Uterus (tissue), 4 donors: ENCODE data around the gene FMOD. TPM values are rescaled to one million over a fixed set of nuclear protein-coding genes. Genes with fewer than 3 reads are reported as not detected.

Experiments
- DNase-seq, 2 donors: peaks; one replicate each; pipeline ENCODE4 v3.0.0-alpha.2; 2019 to 2020
- H3K27ac ChIP-seq, 2 donors: fragments of 200-600 bp; sonication (generic); 1 replicate in 1 of 2; 2 replicates in 1 of 2; pipeline ENCODE4 v1.5.1; 2016 to 2018
- H3K27me3 ChIP-seq, 2 donors: fragments of 200-600 bp; sonication (generic); one replicate each; pipeline ENCODE4 v1.5.1; 2018 to 2019; ENCODE audit warnings: control low read depth in 1 of 2
- H3K36me3 ChIP-seq, 2 donors: fragments of 200-600 bp; sonication (generic); one replicate each; pipeline ENCODE4 v1.5.1; 2019; ENCODE audit warnings: control low read depth in 1 of 2
- H3K4me1 ChIP-seq, 2 donors: fragments of 200-600 bp; sonication (generic); one replicate each; pipeline ENCODE4 v1.5.1; 2018 to 2019; ENCODE audit warnings: control low read depth in 1 of 2
- H3K4me3 ChIP-seq, 2 donors: fragments of 200-600 bp; sonication (generic); 1 replicate in 1 of 2; 2 replicates in 1 of 2; pipeline ENCODE4 v1.5.1; 2018 to 2019; ENCODE audit warnings: mild to moderate bottlenecking in 1 of 2
- H3K9me3 ChIP-seq, 2 donors: fragments of 200-600 bp; sonication (generic); one replicate each; pipeline ENCODE4 v1.5.1; 2019; ENCODE audit warnings: control low read depth in 1 of 2
- CTCF ChIP-seq, 4 experiments: fragments of 200-600 bp in 2 of 4; fragments of 450-650 bp in 2 of 4; sonication (generic) in 2 of 4; IDR thresholded peaks; one replicate each; pipeline ENCODE4 v1.5.1; 2016 to 2019; ENCODE audit warnings: antibody characterized with exemption in 4 of 4, mild to moderate bottlenecking in 2 of 4, moderate library complexity in 1 of 4
- POLR2A ChIP-seq, 2 donors: fragments of 450-650 bp; IDR thresholded peaks; one replicate each; pipeline ENCODE4 v1.6.1; 2016; ENCODE audit warnings: antibody characterized with exemption in 2 of 2, mild to moderate bottlenecking in 1 of 2, moderate library complexity in 1 of 2
- intact Hi-C: fragments of 100-400 bp; cut with DNase I; formaldehyde crosslinking; loops from one replicate; pipeline ENCODE4 v1.15.1; 2023; ENCODE audit warnings: low total_unique reads
- total RNA-seq, 4 donors: library from RNA; depleted of rRNA in 3 of 4; stranded (reverse); fragments of >200 nt in 3 of 4; gene quantifications; one replicate each; pipeline versions ENCODE4 v1.1.0 to v1.2.4, GENCODE V29; 2014 to 2023
- donor health status: DM: yes; HTN: yes; CAD: no.

FMOD gene
- total RNA-seq, 4 donors from 2014 or later = 41.8 to 119 (median 82.7) TPM

GRCh38 chr1:203323587-203323986 is 27.3 kb downstream of the FMOD start:
- no peaks in the 10 kb centered on the region for H3K27me3 ChIP-seq
- H3K4me3 ChIP-seq = no peak overlapping the region
- H3K4me1 ChIP-seq = peaks cover 0 to 24% of the 10 kb centered on the region in 2 donors
- no peaks in the 10 kb centered on the region for H3K36me3 ChIP-seq
- no peaks in the 10 kb centered on the region for H3K9me3 ChIP-seq
- DNase-seq = no peak
- intact Hi-C loops = no loop called here
- no peak for TF ChIP-seq CTCF (IDR thresholded peaks at IDR 0.05)
- no peak for TF ChIP-seq POLR2A (IDR thresholded peaks at IDR 0.05)
- H3K27ac ChIP-seq = peak overlapping the region; percentile 20 to 87

DNA sequence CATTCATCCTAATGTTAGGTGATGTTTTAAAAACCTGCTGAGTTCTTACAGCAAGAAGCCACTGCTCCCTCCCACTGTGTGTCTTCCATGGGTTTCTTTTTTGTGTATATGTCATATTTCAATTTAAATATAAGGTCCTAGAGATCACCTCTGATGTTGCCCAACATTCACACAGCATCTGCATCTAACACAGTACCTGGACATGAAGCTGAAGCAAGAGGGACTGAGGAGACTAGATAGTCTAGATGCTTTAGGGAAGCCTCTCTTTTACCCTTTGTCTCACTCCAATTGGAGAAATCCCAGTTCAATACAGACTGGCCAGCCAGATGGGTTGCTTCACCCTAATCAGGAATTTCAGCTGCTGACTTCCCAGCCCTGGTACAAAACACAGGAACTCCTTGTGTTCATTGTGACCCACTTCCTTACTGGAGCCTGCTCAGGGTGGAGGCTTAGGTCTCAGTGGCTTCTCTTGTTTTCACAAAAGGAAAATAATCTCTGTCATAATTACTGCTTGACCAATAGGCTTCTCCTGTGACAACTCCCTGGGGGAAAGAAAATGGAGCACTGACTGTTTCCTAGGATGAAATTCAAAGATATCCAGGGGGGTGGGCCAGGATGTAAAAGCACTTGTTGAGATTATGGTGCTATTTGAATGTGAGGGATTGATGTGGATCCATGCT is 28.3 kb downstream of the FMOD start:
- no peaks in the 10 kb centered on the region for H3K27me3 ChIP-seq
- H3K4me1 ChIP-seq = peaks cover 0 to 24% of the 10 kb centered on the region in 2 donors
- DNase-seq = no peak
- peak overlapping the region; percentile 77 to 87 for H3K27ac ChIP-seq
- no peak for TF ChIP-seq POLR2A (IDR thresholded peaks at IDR 0.05)
- no peak for TF ChIP-seq CTCF (IDR thresholded peaks at IDR 0.05)
- H3K36me3 ChIP-seq = no peaks in the 10 kb centered on the region
- intact Hi-C loops = no loop called here
- H3K9me3 ChIP-seq = no peaks in the 10 kb centered on the region
- H3K4me3 ChIP-seq = no peak overlapping the region

GRCh38 chr1:203321273-203322052 is 29.5 kb downstream of the FMOD start:
- no peak overlapping the region for H3K4me3 ChIP-seq
- no peak for DNase-seq

DNA sequence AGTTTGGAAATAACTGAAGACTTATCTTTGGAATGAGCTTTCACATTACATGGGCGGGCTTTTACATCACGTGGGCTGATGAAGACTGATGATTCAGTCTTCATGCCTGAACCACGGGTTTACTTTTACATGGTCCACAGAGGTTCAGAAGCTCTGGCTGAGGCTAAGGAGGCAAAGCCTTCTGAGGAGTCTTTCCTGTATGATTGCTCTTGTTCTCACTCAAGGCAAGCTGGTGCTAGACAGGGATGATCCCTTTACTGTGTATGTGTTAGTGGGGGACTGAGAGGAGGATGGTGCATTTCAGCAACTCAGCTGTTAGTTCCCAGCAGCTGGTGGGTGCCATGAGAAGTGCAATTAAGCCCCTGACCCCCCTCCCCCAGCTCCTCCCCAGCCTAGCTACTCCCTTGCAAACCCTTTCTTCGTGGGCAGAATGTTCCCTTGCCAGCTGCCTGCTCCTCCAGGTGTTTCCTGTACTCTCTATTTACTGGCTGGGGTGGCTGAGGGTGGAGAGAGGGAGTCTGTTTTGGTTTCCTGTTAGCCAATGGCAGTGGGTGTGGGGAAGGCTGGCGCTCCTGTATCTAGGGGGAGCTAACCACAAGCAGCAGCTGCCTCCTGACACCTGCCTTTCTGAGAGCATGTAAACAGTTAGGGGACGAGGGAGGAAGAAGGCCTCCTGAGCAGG is 30.2 kb downstream of the FMOD start:
- H3K27ac ChIP-seq = peak overlapping the region; percentile 77 to 87
- intact Hi-C loops = no loop called here
- TF ChIP-seq POLR2A (IDR thresholded peaks at IDR 0.05) (peak in 1 of 2 donors; percentile 22), CTCF (IDR thresholded peaks at IDR 0.05) (no peak)
- H3K36me3 ChIP-seq = no peaks in the 10 kb centered on the region
- peaks cover 0 to 24% of the 10 kb centered on the region in 2 donors for H3K4me1 ChIP-seq
- peak in 1 of 2 donors; percentile 82 for DNase-seq
- H3K9me3 ChIP-seq = no peaks in the 10 kb centered on the region
- H3K27me3 ChIP-seq = no peaks in the 10 kb centered on the region
- no peak overlapping the region for H3K4me3 ChIP-seq

More at GRCh38 chr1:203321273-203322052, 29.5 kb downstream of the FMOD start:
- no peaks in the 10 kb centered on the region for H3K9me3 ChIP-seq
- H3K4me1 ChIP-seq = peaks cover 0 to 24% of the 10 kb centered on the region in 2 donors
- no peaks in the 10 kb centered on the region for H3K27me3 ChIP-seq
- intact Hi-C loops = no loop called here
- H3K27ac ChIP-seq = peak overlapping the region; percentile 77 to 87
- no peaks in the 10 kb centered on the region for H3K36me3 ChIP-seq
- TF ChIP-seq POLR2A (IDR thresholded peaks at IDR 0.05) (no peak), CTCF (IDR thresholded peaks at IDR 0.05) (no peak)

GRCh38 chr1:203318229-203318517 is 32.7 kb downstream of the FMOD start:
- Histone ChIP-seq H3K27me3 (no peaks in the 10 kb centered on the region), H3K4me1 (peaks cover 0 to 17% of the 10 kb centered on the region in 2 donors), H3K4me3 (no peak overlapping the region), H3K9me3 (no peaks in the 10 kb centered on the region), H3K36me3 (no peaks in the 10 kb centered on the region), H3K27ac (peak overlapping the region in 1 of 2 donors; percentile 36)
- TF ChIP-seq POLR2A (IDR thresholded peaks at IDR 0.05) (no peak), CTCF (IDR thresholded peaks at IDR 0.05) (no peak)
- DNase-seq = no peak
- intact Hi-C loops = no loop called here
